ENCODE data around the gene CHMP2A.

Gene CHMP2A

GRCh38 chr19:58538257-58539168 is 16.4 kb downstream of the CHMP2A start:
- Histone ChIP-seq H3K4me1 (ENCODE audit: low read depth, poor library complexity, severe bottlenecking) (no peaks in the 10 kb centered on the region), H2AFZ (ENCODE audit: low read depth) (no peak overlapping the region), H3K4me3 (IDR thresholded peaks at IDR 0.05; ENCODE audit: insufficient read depth, low read depth, low read length) (no peak overlapping the region), H3K27me3 (ENCODE audit: insufficient read depth, low read depth) (peaks cover 11% of the 10 kb centered on the region), H3K79me2 (ENCODE audit: insufficient read depth, low read depth) (no peaks in the 10 kb centered on the region), H3K36me3 (ENCODE audit: insufficient read depth) (no peaks in the 10 kb centered on the region), H3K9ac (no peak overlapping the region), H3K4me2 (no peak overlapping the region), H4K20me1 (ENCODE audit: insufficient read depth) (no peaks in the 10 kb centered on the region), H3K27ac (no peak overlapping the region)
- TF ChIP-seq, protein P1, sequence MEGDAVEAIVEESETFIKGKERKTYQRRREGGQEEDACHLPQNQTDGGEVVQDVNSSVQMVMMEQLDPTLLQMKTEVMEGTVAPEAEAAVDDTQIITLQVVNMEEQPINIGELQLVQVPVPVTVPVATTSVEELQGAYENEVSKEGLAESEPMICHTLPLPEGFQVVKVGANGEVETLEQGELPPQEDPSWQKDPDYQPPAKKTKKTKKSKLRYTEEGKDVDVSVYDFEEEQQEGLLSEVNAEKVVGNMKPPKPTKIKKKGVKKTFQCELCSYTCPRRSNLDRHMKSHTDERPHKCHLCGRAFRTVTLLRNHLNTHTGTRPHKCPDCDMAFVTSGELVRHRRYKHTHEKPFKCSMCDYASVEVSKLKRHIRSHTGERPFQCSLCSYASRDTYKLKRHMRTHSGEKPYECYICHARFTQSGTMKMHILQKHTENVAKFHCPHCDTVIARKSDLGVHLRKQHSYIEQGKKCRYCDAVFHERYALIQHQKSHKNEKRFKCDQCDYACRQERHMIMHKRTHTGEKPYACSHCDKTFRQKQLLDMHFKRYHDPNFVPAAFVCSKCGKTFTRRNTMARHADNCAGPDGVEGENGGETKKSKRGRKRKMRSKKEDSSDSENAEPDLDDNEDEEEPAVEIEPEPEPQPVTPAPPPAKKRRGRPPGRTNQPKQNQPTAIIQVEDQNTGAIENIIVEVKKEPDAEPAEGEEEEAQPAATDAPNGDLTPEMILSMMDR (conservative IDR thresholded peaks at IDR 0.05; ENCODE audit: low read depth, low read length): no peak

DNA sequence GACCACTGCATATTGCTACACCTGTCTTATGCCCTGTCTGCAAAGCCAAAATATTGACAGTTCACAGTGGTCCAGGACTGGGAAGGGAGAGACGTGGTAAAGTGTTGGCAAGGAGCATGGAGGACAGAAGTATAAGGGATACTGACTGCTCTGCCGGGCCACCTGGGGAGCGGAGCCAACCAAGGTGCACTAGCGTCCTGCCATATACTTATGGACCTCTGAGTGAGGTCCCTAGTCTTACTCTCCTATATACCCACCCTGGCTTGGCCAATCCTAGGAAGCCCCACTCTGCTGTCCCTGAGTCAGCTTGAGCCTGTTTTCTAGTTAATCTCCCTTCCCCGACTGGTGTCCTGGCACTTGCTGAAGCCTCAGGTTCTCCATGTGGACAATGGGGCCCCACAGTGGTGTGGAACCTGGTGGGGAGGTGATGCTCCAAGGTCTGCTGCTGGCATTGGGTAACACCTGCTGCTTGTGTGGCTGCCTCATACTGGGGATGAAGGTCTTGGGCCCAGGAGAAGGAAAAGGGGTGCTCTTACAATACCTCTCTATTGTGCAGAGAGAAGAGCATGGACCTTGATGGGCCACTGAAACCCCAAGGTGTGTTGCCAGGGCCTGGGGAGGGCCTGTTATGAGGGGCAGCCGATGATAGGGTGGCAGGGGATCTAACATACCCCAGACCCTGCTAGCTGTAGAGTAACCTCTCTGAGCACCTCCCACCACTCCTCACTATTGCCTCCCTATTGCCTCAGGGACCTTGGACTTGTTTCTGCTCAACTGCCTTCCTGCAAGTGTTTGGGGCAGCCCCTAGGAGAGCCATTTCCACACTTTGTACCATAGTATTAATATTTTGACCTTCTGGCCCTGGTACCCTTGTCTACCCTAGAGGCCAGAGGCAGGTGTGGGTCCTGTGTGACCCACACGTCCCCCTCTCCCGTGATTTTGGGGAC is 17.8 kb downstream of the CHMP2A start:
- H3K27me3 ChIP-seq (ENCODE audit: insufficient read depth, low read depth): peaks cover 23% of the 10 kb centered on the region
- no peak overlapping the region for H3K9ac ChIP-seq
- H3K4me2 ChIP-seq: no peak overlapping the region
- H3K27ac ChIP-seq: no peak overlapping the region
- no peak overlapping the region for H3K4me3 ChIP-seq (IDR thresholded peaks at IDR 0.05; ENCODE audit: insufficient read depth, low read depth, low read length)
- H3K79me2 ChIP-seq (ENCODE audit: insufficient read depth, low read depth): no peaks in the 10 kb centered on the region
- H4K20me1 ChIP-seq (ENCODE audit: insufficient read depth): no peaks in the 10 kb centered on the region
- H2AFZ ChIP-seq (ENCODE audit: low read depth): no peak overlapping the region
- no peaks in the 10 kb centered on the region for H3K36me3 ChIP-seq (ENCODE audit: insufficient read depth)
- TF ChIP-seq, protein P1 (conservative IDR thresholded peaks at IDR 0.05; ENCODE audit: low read depth, low read length): no peak
- no peaks in the 10 kb centered on the region for H3K4me1 ChIP-seq (ENCODE audit: low read depth, poor library complexity, severe bottlenecking)

- Histone ChIP-seq H3K9ac (no peak overlapping the region), H4K20me1 (ENCODE audit: insufficient read depth) (no peaks in the 10 kb centered on the region), H3K4me2 (no peak overlapping the region), H2AFZ (ENCODE audit: low read depth) (no peak overlapping the region), H3K27ac (no peak overlapping the region), H3K4me3 (IDR thresholded peaks at IDR 0.05; ENCODE audit: insufficient read depth, low read depth, low read length) (no peak overlapping the region), H3K36me3 (ENCODE audit: insufficient read depth) (no peaks in the 10 kb centered on the region), H3K27me3 (ENCODE audit: insufficient read depth, low read depth) (peaks cover 35% of the 10 kb centered on the region), H3K79me2 (ENCODE audit: insufficient read depth, low read depth) (no peaks in the 10 kb centered on the region), H3K4me1 (ENCODE audit: low read depth, poor library complexity, severe bottlenecking) (no peaks in the 10 kb centered on the region)
- TF ChIP-seq, protein P1 (conservative IDR thresholded peaks at IDR 0.05; ENCODE audit: low read depth, low read length): no peak
Observed at GRCh38 chr19:58535857-58536256, 19.0 kb downstream of the CHMP2A start.

DNA sequence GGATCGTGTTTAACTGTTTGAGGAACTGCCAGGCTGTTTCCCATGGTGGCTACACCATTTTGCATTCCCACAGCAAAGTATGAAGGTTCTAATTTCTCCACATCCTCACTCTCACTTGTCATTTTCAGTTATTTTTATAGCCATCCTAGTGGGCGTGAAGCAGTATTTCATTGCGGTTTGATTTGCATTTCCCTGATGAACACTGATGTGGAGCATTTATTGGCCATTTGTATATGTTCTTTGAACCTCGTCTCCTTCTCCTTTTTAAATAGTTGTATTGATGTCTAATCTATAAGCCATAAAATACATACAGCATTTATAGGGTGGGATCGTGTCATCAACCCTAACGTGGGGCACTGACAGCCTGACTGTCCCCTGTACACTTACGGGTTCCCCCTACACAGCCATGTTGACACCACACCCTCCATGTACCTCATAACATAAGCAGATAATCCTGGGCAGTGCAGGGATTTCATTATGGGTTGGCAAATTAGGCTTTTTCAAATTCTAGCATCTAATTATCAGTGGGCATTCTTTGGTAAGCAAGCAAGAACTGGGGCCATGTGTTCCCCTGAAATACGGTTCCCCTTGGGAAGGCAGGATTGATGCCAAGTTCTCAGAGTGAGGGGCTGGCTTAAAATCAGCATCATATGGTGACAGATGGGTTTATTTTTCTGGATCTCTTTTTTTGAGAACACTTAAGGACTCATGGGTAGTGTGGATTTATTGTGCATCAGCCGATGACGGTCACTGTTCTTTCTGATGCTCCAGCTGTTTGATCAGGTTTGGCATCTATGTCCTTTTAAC is 23.7 kb downstream of the CHMP2A start:
- H3K27ac ChIP-seq: no peak overlapping the region
- TF ChIP-seq, protein P1 (conservative IDR thresholded peaks at IDR 0.05; ENCODE audit: low read depth, low read length): no peak
- H3K79me2 ChIP-seq (ENCODE audit: insufficient read depth, low read depth): no peaks in the 10 kb centered on the region
- H2AFZ ChIP-seq (ENCODE audit: low read depth): no peak overlapping the region
- H3K9ac ChIP-seq: no peak overlapping the region
- H3K4me1 ChIP-seq (ENCODE audit: low read depth, poor library complexity, severe bottlenecking): no peaks in the 10 kb centered on the region
- H3K27me3 ChIP-seq (ENCODE audit: insufficient read depth, low read depth): peaks cover 57% of the 10 kb centered on the region
- no peaks in the 10 kb centered on the region for H4K20me1 ChIP-seq (ENCODE audit: insufficient read depth)
- no peak overlapping the region for H3K4me3 ChIP-seq (IDR thresholded peaks at IDR 0.05; ENCODE audit: insufficient read depth, low read depth, low read length)
- H3K4me2 ChIP-seq: no peak overlapping the region
- no peaks in the 10 kb centered on the region for H3K36me3 ChIP-seq (ENCODE audit: insufficient read depth)

Data from KMS-11 (cell line).